ENCODE data around the gene CHCHD3. TPM values are rescaled to one million over a fixed set of nuclear protein-coding genes. Genes with fewer than 3 reads are reported as not detected.

CHCHD3 gene
- total and polyA plus RNA-seq, 12 donors, result 12.3 to 113 (median 54.2) TPM

DNA sequence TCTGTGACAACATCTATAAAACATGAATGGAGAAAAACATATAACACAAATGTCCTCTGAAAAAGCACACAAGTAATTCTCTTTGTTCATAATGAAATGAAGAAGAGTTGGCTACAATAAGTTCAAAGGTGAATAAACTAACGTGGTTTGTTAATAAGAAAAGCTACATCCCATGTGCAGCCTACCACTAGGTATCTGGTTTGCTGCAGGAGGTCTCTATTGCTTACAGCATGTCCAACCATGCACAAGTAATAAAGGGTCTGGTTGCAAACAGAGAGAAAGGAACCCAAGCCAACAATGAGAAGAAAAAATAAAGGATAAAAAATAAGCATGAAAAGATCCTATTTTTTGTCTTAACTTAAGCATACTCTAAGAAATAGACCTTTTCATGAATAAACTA, 139.2 kb downstream of the CHCHD3 start:
- peaks cover 0 to 4% (median 0%) of the 10 kb centered on the region in 3 donors for H3K9me3 ChIP-seq (replicated peaks in 1 of 3)
- no peaks in the 10 kb centered on the region for H3K27me3 ChIP-seq
- intact Hi-C loops (cut with DNase I), result no loop called here
- TF ChIP-seq CTCF (IDR thresholded peaks at IDR 0.05) (no peak), POLR2A (IDR thresholded peaks at IDR 0.05) (no peak)
- H3K27ac ChIP-seq, result no peak overlapping the region
- no peaks in the 10 kb centered on the region for H3K36me3 ChIP-seq (replicated peaks in 1 of 2)
- no peak for DNase-seq
- no peaks in the 10 kb centered on the region for H3K4me1 ChIP-seq (replicated peaks in 1 of 2)
- WGBS, 4 donors, result 63 to 89% (median 88%) methylated on average over 1 of the region's 1 CpG
- H3K4me3 ChIP-seq, result no peak overlapping the region

- H3K27ac ChIP-seq, result no peak overlapping the region
- WGBS, 4 donors, result 92 to 94% (median 92%) methylated on average over 4 of the region's 4 CpGs
- no peaks in the 10 kb centered on the region for H3K36me3 ChIP-seq (replicated peaks in 1 of 2)
- H3K4me1 ChIP-seq (replicated peaks in 1 of 2), result no peaks in the 10 kb centered on the region
- no peak for DNase-seq
- no peaks in the 10 kb centered on the region for H3K27me3 ChIP-seq
- no peak overlapping the region for H3K4me3 ChIP-seq
- intact Hi-C loops (cut with DNase I), result no loop called here
- TF ChIP-seq CTCF (IDR thresholded peaks at IDR 0.05), result no peak
- TF ChIP-seq POLR2A (IDR thresholded peaks at IDR 0.05), result no peak
- no peaks in the 10 kb centered on the region for H3K9me3 ChIP-seq (replicated peaks in 1 of 3)
These were observed 140.0 kb downstream of the CHCHD3 start for GRCh38 chr7:132941905-132942304.

DNA sequence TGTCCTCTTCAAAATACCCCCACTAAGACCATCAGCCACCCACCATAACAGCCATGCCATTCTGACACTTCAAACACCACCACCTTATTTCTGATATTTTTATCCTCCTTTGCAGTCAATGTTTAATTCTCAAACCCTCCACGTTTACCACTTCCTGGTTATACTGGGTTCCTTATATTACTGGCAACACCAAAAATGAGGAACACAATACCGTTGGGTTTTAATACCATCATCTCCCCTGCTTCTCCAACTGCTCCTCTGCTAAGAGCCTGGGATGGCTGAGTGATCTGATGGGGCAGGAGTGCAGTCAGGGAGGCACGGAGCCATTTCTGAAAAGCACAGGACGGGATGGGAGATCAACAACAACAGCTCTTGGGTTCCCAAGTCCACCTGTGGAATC, 140.5 kb downstream of the CHCHD3 start:
- Histone ChIP-seq H3K4me1 (replicated peaks in 1 of 2) (no peaks in the 10 kb centered on the region), H3K27ac (no peak overlapping the region), H3K36me3 (replicated peaks in 1 of 2) (no peaks in the 10 kb centered on the region), H3K27me3 (no peaks in the 10 kb centered on the region), H3K9me3 (replicated peaks in 1 of 3) (no peaks in the 10 kb centered on the region), H3K4me3 (no peak overlapping the region)
- no peak for DNase-seq
- TF ChIP-seq CTCF (IDR thresholded peaks at IDR 0.05) (no peak), POLR2A (IDR thresholded peaks at IDR 0.05) (no peak)
- intact Hi-C loops (cut with DNase I), result no loop called here
- WGBS, 4 donors, result 88 to 95% (median 94%) methylated on average over 4 of the region's 4 CpGs

GRCh38 chr7:132940084-132940483, 141.8 kb downstream of the CHCHD3 start:
- H3K4me3 ChIP-seq, result no peak overlapping the region
- TF ChIP-seq POLR2A (IDR thresholded peaks at IDR 0.05) (no peak), CTCF (IDR thresholded peaks at IDR 0.05) (no peak)
- H3K27me3 ChIP-seq, result no peaks in the 10 kb centered on the region
- no peaks in the 10 kb centered on the region for H3K4me1 ChIP-seq (replicated peaks in 1 of 2)
- H3K27ac ChIP-seq, result no peak overlapping the region
- H3K36me3 ChIP-seq (replicated peaks in 1 of 2), result no peaks in the 10 kb centered on the region
- DNase-seq, result no peak
- no peaks in the 10 kb centered on the region for H3K9me3 ChIP-seq (replicated peaks in 1 of 3)
- intact Hi-C loops (cut with DNase I), result no loop called here
